ENCODE data around the gene UBALD1.

The UBALD1 gene

GRCh38 chr16:4654011-4654963 lies 39.6 kb upstream of the UBALD1 start:
- TF ChIP-seq, protein P1, sequence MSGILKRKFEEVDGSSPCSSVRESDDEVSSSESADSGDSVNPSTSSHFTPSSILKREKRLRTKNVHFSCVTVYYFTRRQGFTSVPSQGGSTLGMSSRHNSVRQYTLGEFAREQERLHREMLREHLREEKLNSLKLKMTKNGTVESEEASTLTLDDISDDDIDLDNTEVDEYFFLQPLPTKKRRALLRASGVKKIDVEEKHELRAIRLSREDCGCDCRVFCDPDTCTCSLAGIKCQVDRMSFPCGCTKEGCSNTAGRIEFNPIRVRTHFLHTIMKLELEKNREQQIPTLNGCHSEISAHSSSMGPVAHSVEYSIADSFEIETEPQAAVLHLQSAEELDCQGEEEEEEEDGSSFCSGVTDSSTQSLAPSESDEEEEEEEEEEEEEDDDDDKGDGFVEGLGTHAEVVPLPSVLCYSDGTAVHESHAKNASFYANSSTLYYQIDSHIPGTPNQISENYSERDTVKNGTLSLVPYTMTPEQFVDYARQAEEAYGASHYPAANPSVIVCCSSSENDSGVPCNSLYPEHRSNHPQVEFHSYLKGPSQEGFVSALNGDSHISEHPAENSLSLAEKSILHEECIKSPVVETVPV (CRISPR knock-in tag; IDR thresholded peaks at IDR 0.05): no peak
- ATAC-seq: no peak

DNA sequence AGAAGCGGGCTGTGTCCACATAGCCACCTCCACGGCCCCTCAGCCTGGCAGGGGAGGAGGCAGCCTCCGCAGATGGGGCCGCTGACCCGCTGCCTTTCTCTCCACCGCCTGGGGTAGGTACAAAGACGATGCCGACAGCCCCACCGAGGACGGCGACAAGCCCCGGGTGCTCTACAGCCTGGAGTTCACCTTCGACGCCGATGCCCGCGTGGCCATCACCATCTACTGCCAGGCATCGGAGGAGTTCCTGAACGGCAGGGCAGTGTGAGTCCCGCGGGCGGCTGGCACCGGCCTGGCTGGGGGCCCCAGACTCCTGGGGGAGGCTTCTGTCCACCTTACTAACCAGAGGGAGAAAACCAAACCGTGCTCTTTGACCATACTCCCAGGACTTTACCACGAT lies 37.9 kb upstream of the UBALD1 start:
- ATAC-seq: no peak
- TF ChIP-seq ESRRG (CRISPR knock-in tag; IDR thresholded peaks at IDR 0.05) (no peak), ZNF8 (CRISPR knock-in tag; IDR thresholded peaks at IDR 0.05) (no peak), ARNTL (CRISPR knock-in tag; IDR thresholded peaks at IDR 0.05; ENCODE audit: borderline replicate concordance, low read depth) (no peak)
- TF ChIP-seq, protein P2, sequence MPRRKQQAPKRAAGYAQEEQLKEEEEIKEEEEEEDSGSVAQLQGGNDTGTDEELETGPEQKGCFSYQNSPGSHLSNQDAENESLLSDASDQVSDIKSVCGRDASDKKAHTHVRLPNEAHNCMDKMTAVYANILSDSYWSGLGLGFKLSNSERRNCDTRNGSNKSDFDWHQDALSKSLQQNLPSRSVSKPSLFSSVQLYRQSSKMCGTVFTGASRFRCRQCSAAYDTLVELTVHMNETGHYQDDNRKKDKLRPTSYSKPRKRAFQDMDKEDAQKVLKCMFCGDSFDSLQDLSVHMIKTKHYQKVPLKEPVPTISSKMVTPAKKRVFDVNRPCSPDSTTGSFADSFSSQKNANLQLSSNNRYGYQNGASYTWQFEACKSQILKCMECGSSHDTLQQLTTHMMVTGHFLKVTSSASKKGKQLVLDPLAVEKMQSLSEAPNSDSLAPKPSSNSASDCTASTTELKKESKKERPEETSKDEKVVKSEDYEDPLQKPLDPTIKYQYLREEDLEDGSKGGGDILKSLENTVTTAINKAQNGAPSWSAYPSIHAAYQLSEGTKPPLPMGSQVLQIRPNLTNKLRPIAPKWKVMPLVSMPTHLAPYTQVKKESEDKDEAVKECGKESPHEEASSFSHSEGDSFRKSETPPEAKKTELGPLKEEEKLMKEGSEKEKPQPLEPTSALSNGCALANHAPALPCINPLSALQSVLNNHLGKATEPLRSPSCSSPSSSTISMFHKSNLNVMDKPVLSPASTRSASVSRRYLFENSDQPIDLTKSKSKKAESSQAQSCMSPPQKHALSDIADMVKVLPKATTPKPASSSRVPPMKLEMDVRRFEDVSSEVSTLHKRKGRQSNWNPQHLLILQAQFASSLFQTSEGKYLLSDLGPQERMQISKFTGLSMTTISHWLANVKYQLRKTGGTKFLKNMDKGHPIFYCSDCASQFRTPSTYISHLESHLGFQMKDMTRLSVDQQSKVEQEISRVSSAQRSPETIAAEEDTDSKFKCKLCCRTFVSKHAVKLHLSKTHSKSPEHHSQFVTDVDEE (CRISPR knock-in tag; IDR thresholded peaks at IDR 0.05): no peak
- TF ChIP-seq, protein P3, sequence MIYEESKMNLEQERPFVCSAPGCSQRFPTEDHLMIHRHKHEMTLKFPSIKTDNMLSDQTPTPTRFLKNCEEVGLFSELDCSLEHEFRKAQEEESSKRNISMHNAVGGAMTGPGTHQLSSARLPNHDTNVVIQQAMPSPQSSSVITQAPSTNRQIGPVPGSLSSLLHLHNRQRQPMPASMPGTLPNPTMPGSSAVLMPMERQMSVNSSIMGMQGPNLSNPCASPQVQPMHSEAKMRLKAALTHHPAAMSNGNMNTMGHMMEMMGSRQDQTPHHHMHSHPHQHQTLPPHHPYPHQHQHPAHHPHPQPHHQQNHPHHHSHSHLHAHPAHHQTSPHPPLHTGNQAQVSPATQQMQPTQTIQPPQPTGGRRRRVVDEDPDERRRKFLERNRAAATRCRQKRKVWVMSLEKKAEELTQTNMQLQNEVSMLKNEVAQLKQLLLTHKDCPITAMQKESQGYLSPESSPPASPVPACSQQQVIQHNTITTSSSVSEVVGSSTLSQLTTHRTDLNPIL (CRISPR knock-in tag; IDR thresholded peaks at IDR 0.05; ENCODE audit: low read depth): no peak

- no peak for TF ChIP-seq PPARA (CRISPR knock-in tag; IDR thresholded peaks at IDR 0.05; ENCODE audit: borderline replicate concordance)
- TF ChIP-seq GLIS3 (CRISPR knock-in tag; IDR thresholded peaks at IDR 0.05): no peak
- no peak for TF ChIP-seq ZNF565 (CRISPR knock-in tag; conservative IDR thresholded peaks at IDR 0.05; ENCODE audit: low read depth)
- TF ChIP-seq ZFP3 (CRISPR knock-in tag; IDR thresholded peaks at IDR 0.05): no peak
- no peak for TF ChIP-seq ZNF8 (CRISPR knock-in tag; IDR thresholded peaks at IDR 0.05)
- TF ChIP-seq, protein P2 (CRISPR knock-in tag; IDR thresholded peaks at IDR 0.05): no peak
- no peak for TF ChIP-seq ARNTL (CRISPR knock-in tag; IDR thresholded peaks at IDR 0.05; ENCODE audit: borderline replicate concordance, low read depth)
- TF ChIP-seq TCF4 (CRISPR knock-in tag; IDR thresholded peaks at IDR 0.05; ENCODE audit: borderline replicate concordance): no peak
- TF ChIP-seq, protein P3 (CRISPR knock-in tag; IDR thresholded peaks at IDR 0.05; ENCODE audit: low read depth): no peak
- TF ChIP-seq, protein P1 (CRISPR knock-in tag; IDR thresholded peaks at IDR 0.05): no peak
- no peak for TF ChIP-seq SNAI2 (CRISPR knock-in tag; IDR thresholded peaks at IDR 0.05)
- TF ChIP-seq ZNF70 (CRISPR knock-in tag; IDR thresholded peaks at IDR 0.05): no peak
- no peak for TF ChIP-seq ZC3H10 (CRISPR knock-in tag; IDR thresholded peaks at IDR 0.05)
- no peak for TF ChIP-seq PATZ1 (CRISPR knock-in tag; IDR thresholded peaks at IDR 0.05; ENCODE audit: borderline replicate concordance)
- no peak for TF ChIP-seq RARB (CRISPR knock-in tag; IDR thresholded peaks at IDR 0.05)
- ATAC-seq: no peak
These were observed 37.1 kb upstream of the UBALD1 start for GRCh38 chr16:4651827-4652226.

- peak; percentile 84 for ATAC-seq
These were observed 35.9 kb upstream of the UBALD1 start for GRCh38 chr16:4650443-4651074.
